Measurements from ENCODE around the gene RAB11FIP5. TPM values are rescaled to one million over a fixed set of nuclear protein-coding genes. Genes with fewer than 3 reads are reported as not detected.
A peak's percentile ranks its signal among the peaks of the same experiment; 100 is the strongest.

The RAB11FIP5 gene
- total and polyA plus RNA-seq, 9 of the 15 experiments (the other 6 are each of a cell fraction or from before 2014, with no cell fraction given): 1.7 to 14.4 (median 6.4) TPM

- TF ChIP-seq CHCHD3 (CRISPR knock-in tag; IDR thresholded peaks at IDR 0.05): no peak
- TF ChIP-seq, protein P1, sequence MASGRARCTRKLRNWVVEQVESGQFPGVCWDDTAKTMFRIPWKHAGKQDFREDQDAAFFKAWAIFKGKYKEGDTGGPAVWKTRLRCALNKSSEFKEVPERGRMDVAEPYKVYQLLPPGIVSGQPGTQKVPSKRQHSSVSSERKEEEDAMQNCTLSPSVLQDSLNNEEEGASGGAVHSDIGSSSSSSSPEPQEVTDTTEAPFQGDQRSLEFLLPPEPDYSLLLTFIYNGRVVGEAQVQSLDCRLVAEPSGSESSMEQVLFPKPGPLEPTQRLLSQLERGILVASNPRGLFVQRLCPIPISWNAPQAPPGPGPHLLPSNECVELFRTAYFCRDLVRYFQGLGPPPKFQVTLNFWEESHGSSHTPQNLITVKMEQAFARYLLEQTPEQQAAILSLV (tag; IDR thresholded peaks at IDR 0.05): no peak
- no peak for TF ChIP-seq ZC3H4 (CRISPR knock-in tag; IDR thresholded peaks at IDR 0.05; ENCODE audit: borderline replicate concordance)
- no peak for TF ChIP-seq CSDE1 (IDR thresholded peaks at IDR 0.05)
- no peak for TF ChIP-seq ZNF830 (CRISPR knock-in tag; IDR thresholded peaks at IDR 0.05)
- peak; percentile 23; the same call in 1 of the 2 replicates for TF ChIP-seq GATA2 (CRISPR knock-in tag; IDR thresholded peaks at IDR 0.05)
- TF ChIP-seq ZNF12 (CRISPR knock-in tag; IDR thresholded peaks at IDR 0.05): no peak
- peak; percentile 41; the same call in 1 of the 2 replicates for TF ChIP-seq EP400 (IDR thresholded peaks at IDR 0.05)
- TF ChIP-seq ID3 (CRISPR knock-in tag; IDR thresholded peaks at IDR 0.05): no peak
- no peak for TF ChIP-seq ID3 (tag; IDR thresholded peaks at IDR 0.05)
- TF ChIP-seq ZFPM2 (CRISPR knock-in tag; IDR thresholded peaks at IDR 0.05): no peak
- no peak for TF ChIP-seq NR2F6 (CRISPR knock-in tag; IDR thresholded peaks at IDR 0.05)
- no peak for TF ChIP-seq RAD21 (CRISPR knock-in tag; conservative IDR thresholded peaks at IDR 0.05 in 1 of 2, IDR thresholded peaks at IDR 0.05 in 1 of 2)
- TF ChIP-seq NFE2 (IDR thresholded peaks at IDR 0.05; ENCODE audit: low read depth): peak; percentile 79
- no peak for TF ChIP-seq ZNF507 (tag; conservative IDR thresholded peaks at IDR 0.05)
- TF ChIP-seq RBM25 (IDR thresholded peaks at IDR 0.05; ENCODE audit: low read depth, low read length, severe bottlenecking): no peak
- TF ChIP-seq YY1 (IDR thresholded peaks at IDR 0.05; ENCODE audit: borderline replicate concordance in 1 of 3, control insufficient read depth in 1 of 3, extremely low read depth in 1 of 3, insufficient read depth in 3 of 3, insufficient read length in 1 of 3, insufficient replicate concordance in 2 of 3, low read depth in 1 of 3, low read length in 2 of 3): peak in 1 of 3 experiments; percentile 9
- TF ChIP-seq, protein P2, sequence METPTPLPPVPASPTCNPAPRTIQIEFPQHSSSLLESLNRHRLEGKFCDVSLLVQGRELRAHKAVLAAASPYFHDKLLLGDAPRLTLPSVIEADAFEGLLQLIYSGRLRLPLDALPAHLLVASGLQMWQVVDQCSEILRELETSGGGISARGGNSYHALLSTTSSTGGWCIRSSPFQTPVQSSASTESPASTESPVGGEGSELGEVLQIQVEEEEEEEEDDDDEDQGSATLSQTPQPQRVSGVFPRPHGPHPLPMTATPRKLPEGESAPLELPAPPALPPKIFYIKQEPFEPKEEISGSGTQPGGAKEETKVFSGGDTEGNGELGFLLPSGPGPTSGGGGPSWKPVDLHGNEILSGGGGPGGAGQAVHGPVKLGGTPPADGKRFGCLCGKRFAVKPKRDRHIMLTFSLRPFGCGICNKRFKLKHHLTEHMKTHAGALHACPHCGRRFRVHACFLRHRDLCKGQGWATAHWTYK (CRISPR knock-in tag; IDR thresholded peaks at IDR 0.05): no peak
- no peak for TF ChIP-seq TCF7 (IDR thresholded peaks at IDR 0.05; ENCODE audit: borderline replicate concordance)
- no peak for TF ChIP-seq RFX5 (IDR thresholded peaks at IDR 0.05; ENCODE audit: low read depth, low read length)
- no peak for TF ChIP-seq MCM7 (IDR thresholded peaks at IDR 0.05)
- TF ChIP-seq KDM1A (IDR thresholded peaks at IDR 0.05): 0 out of 4 replicates have a peak, but pooled peaks of 1 of the 2 experiments have one; percentile 34
- TF ChIP-seq ZNF395 (CRISPR knock-in tag; IDR thresholded peaks at IDR 0.05): peak; percentile 33; the same call in 1 of the 2 replicates
- no peak for TF ChIP-seq RB1 (IDR thresholded peaks at IDR 0.05; ENCODE audit: low read depth)
Observed at GRCh38 chr2:73069041-73069854, 43.5 kb downstream of the RAB11FIP5 start (continued).
